GM23248 (cell line): ENCODE data around the gene CLDN10. TPM values are rescaled to one million over a fixed set of nuclear protein-coding genes. Genes with fewer than 3 reads are reported as not detected.

ENCODE experiments used
- DNase-seq: peaks from one replicate; pipeline ENCODE4 v3.0.0-alpha.2; 2015
- H2AFZ ChIP-seq: fragments of 200-600 bp; sonication (generic); 2 replicates; pipeline ENCODE4 v1.6.1; 2016; ENCODE audit warnings: antibody characterized with exemption
- H3F3A ChIP-seq: fragments of 200-600 bp; sonication (generic); 2 replicates; pipeline ENCODE4 v1.6.1; 2016; ENCODE audit warnings: mild to moderate bottlenecking, antibody characterized with exemption, mixed run types; ENCODE audit not compliant: insufficient read depth
- H3K27ac ChIP-seq: fragments of 200-600 bp; sonication (generic); 2 replicates; pipeline ENCODE4 v1.5.1; 2016; ENCODE audit warnings: mild to moderate bottlenecking
- H3K27me3 ChIP-seq: fragments of 200-600 bp; sonication (generic); replicated peaks from 2 replicates; pipeline ENCODE4 v1.6.1; 2016; ENCODE audit warnings: mild to moderate bottlenecking; ENCODE audit not compliant: insufficient read depth
- H3K36me3 ChIP-seq: fragments of 200-600 bp; sonication (generic); 2 replicates; pipeline ENCODE4 v1.6.1; 2016; ENCODE audit warnings: low read depth, mild to moderate bottlenecking
- H3K4me1 ChIP-seq: fragments of 200-600 bp; sonication (generic); 2 replicates; pipeline ENCODE4 v1.6.1; 2016; ENCODE audit warnings: mild to moderate bottlenecking; ENCODE audit not compliant: insufficient read depth
- H3K4me2 ChIP-seq: fragments of 200-600 bp; sonication (generic); one replicate; pipeline ENCODE4 v1.6.1; 2016; ENCODE audit warnings: mild to moderate bottlenecking; ENCODE audit not compliant: unreplicated experiment
- H3K4me3 ChIP-seq: fragments of 200-600 bp; sonication (generic); 2 replicates; pipeline ENCODE4 v1.5.1; 2016; ENCODE audit warnings: mild to moderate bottlenecking
- H3K79me2 ChIP-seq: fragments of 200-600 bp; sonication (generic); 2 replicates; pipeline ENCODE4 v1.6.1; 2016; ENCODE audit warnings: mild to moderate bottlenecking; ENCODE audit not compliant: insufficient read depth
- H3K9ac ChIP-seq: fragments of 200-600 bp; sonication (generic); 2 replicates; pipeline ENCODE4 v1.6.1; 2016; ENCODE audit warnings: mild to moderate bottlenecking
- H3K9me2 ChIP-seq: fragments of 200-600 bp; sonication (generic); 2 replicates; pipeline ENCODE4 v1.6.1; 2016; ENCODE audit warnings: mixed run types, mild to moderate bottlenecking, moderate library complexity; ENCODE audit not compliant: insufficient read depth
- H3K9me3 ChIP-seq: fragments of 200-600 bp; sonication (generic); one replicate; pipeline ENCODE4 v1.6.1; 2017; ENCODE audit warnings: low read depth
- H4K20me1 ChIP-seq: fragments of 200-600 bp; sonication (generic); 2 replicates; pipeline ENCODE4 v1.6.0; 2016; ENCODE audit not compliant: insufficient read depth
- EZH2 ChIP-seq: fragments of 200-600 bp; sonication (generic); IDR thresholded peaks from 2 replicates; pipeline ENCODE4 v1.6.1; 2018; ENCODE audit warnings: antibody characterized with exemption, mild to moderate bottlenecking; ENCODE audit not compliant: insufficient read depth, poor library complexity, severe bottlenecking
- EZH2phosphoT487 ChIP-seq: fragments of 200-600 bp; sonication (generic); IDR thresholded peaks from 2 replicates; pipeline ENCODE4 v1.6.1; 2018; ENCODE audit warnings: antibody characterized with exemption, moderate library complexity, mild to moderate bottlenecking, low read depth; ENCODE audit not compliant: insufficient read depth
- WGBS, 2 experiments: methylation state at CpG; one replicate each; pipeline ENCODE4 v1.1.6; 2015 to 2017; ENCODE audit warnings: low lambda C conversion rate in 2 of 2, low coverage in 1 of 2; ENCODE audit errors: missing lambda C conversion rate in 2 of 2; 5-methylcytosine and 5-hydroxymethylcytosine counted together
- in situ Hi-C: fragments of 300-500 bp; cut with MboI; formaldehyde crosslinking; loops from 2 replicates; pipeline ENCODE4 v1.15.0; 2020
- polyA plus RNA-seq: library from polyadenylated mRNA; unstranded; fragments of >200 nt; fragmentation: Nextera tagmentation; extraction: Ambion mirVana; gene quantifications from 2 replicates; pipeline ENCODE4 v1.2.1, GENCODE V29; 2016
- total RNA-seq: library from RNA; depleted of rRNA; stranded (reverse); fragments of >200 nt; shearing (Covaris generic); gene quantifications from 2 replicates; pipeline ENCODE4 v1.2.3, GENCODE V29; 2014

CLDN10 gene
- total and polyA plus RNA-seq, 2 experiments from 2014 or later: 0.20 TPM; not detected in 1

- Histone ChIP-seq H3K9me3 (no peaks in the 10 kb centered on the region), H3K9me2 (no peaks in the 10 kb centered on the region), H4K20me1 (no peaks in the 10 kb centered on the region), H3K27me3 (no peaks in the 10 kb centered on the region), H3K9ac (no peak overlapping the region), H3K4me3 (no peak overlapping the region), H3K4me1 (no peaks in the 10 kb centered on the region), H2AFZ (no peak overlapping the region), H3K27ac (no peak overlapping the region), H3K79me2 (no peaks in the 10 kb centered on the region), H3F3A (no peaks in the 10 kb centered on the region), H3K36me3 (peaks cover 48% of the 10 kb centered on the region), H3K4me2 (no peak overlapping the region)
- in situ Hi-C loops: loop anchor here (25.0 kb wide), 1 partner anchor 217 kb away; no protein-coding TSS in a partner anchor
- no peak for TF ChIP-seq EZH2phosphoT487
- TF ChIP-seq EZH2: no peak
- no peak for DNase-seq
- WGBS, 2 experiments: 60 to 69% methylated on average over 2 of the region's 2 CpGs
Observed at GRCh38 chr13:95620030-95620824, 67.7 kb downstream of the CLDN10 start.

DNA sequence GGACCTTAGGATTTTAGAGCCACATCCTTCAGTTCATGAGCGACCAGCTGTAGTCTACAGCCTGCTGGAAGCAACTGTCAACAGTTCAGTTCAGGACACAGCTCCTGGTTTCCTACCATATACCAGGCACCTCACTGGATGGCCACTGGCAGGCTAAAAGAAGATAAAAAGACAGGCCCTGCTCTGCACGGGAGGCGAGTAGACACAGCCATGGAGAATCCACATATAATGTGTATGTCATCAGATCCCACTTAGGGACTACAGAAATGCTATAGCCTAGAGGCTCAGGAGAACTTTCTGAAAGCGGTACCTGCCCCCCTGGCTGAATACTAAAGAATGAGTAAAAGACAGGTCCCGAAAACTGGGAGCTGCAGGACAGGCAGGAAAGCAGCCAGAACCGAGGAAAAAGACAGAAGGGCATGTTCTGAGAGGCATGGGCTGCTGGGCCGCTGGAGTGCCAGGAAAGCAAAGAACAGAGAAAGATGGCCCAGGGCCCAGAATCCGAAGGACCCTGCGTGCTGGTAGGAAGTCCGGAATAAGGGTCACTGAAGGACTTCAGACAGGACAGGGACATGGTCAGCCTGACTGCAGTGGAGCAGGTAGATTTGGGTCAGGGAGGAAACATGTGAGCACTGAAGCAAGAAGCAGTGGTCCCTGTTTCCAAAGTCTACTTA, 68.4 kb downstream of the CLDN10 start:
- no peak for DNase-seq
- no peaks in the 10 kb centered on the region for H3F3A ChIP-seq
- no peaks in the 10 kb centered on the region for H4K20me1 ChIP-seq
- H3K9ac ChIP-seq: no peak overlapping the region
- peaks cover 53% of the 10 kb centered on the region for H3K36me3 ChIP-seq
- H3K79me2 ChIP-seq: no peaks in the 10 kb centered on the region
- no peak overlapping the region for H3K4me2 ChIP-seq
- no peaks in the 10 kb centered on the region for H3K27me3 ChIP-seq
- no peak overlapping the region for H2AFZ ChIP-seq
- no peaks in the 10 kb centered on the region for H3K4me1 ChIP-seq
- H3K4me3 ChIP-seq: no peak overlapping the region
- WGBS, 2 experiments: 80 to 85% methylated on average over 10 of the region's 10 CpGs
- H3K9me2 ChIP-seq: no peaks in the 10 kb centered on the region
- TF ChIP-seq EZH2phosphoT487 (no peak), EZH2 (no peak)
- no peaks in the 10 kb centered on the region for H3K9me3 ChIP-seq
- H3K27ac ChIP-seq: no peak overlapping the region
- in situ Hi-C loops: loop anchor here (25.0 kb wide), 1 partner anchor 216 kb away; no protein-coding TSS in a partner anchor

DNA sequence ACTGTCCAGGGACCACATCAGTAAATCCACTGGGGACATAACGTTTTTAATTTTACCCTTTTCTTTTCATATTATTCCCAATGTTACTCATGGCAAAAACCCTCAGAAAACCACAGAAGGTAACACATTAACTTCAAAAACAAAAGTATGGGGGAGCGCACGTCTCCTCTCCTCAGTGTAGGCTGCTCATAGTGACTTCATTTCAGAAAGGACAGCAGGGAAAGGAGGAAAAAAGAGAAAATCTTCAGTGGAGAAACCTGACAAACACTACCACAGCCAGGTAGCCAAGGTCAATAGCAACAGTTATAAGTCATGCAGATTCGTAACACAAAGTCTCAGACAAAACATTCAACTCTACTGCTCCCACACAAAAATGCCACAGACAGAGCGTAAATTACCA, 70.6 kb downstream of the CLDN10 start:
- in situ Hi-C loops: loop anchor here (25.0 kb wide), 1 partner anchor 214 kb away; no protein-coding TSS in a partner anchor
- WGBS, 2 experiments: 41 to 44% methylated on average over 5 of the region's 5 CpGs

GRCh38 chr13:95624020-95624419, 71.5 kb downstream of the CLDN10 start:
- peaks cover 61% of the 10 kb centered on the region for H3K36me3 ChIP-seq
- peaks cover 10% of the 10 kb centered on the region for H3K79me2 ChIP-seq
- in situ Hi-C loops: loop anchor here (25.0 kb wide), 1 partner anchor 213 kb away; no protein-coding TSS in a partner anchor

More for the DNA sequence above, 70.6 kb downstream of the CLDN10 start:
- no peak overlapping the region for H3K4me3 ChIP-seq
- H3K27me3 ChIP-seq: no peaks in the 10 kb centered on the region
- H3K79me2 ChIP-seq: peaks cover 10% of the 10 kb centered on the region
- no peak for TF ChIP-seq EZH2
- no peak for TF ChIP-seq EZH2phosphoT487
- peaks cover 9% of the 10 kb centered on the region; the same call in 1 of the 2 replicates for H3F3A ChIP-seq
- H3K27ac ChIP-seq: no peak overlapping the region
- no peak for DNase-seq
- H3K9me3 ChIP-seq: no peaks in the 10 kb centered on the region
- no peak overlapping the region for H3K4me2 ChIP-seq
- no peak overlapping the region for H3K9ac ChIP-seq
- H3K9me2 ChIP-seq: no peaks in the 10 kb centered on the region
- no peak overlapping the region for H2AFZ ChIP-seq
- peaks cover 59% of the 10 kb centered on the region for H3K36me3 ChIP-seq
- H3K4me1 ChIP-seq: peaks cover 12% of the 10 kb centered on the region
- no peaks in the 10 kb centered on the region for H4K20me1 ChIP-seq

More at GRCh38 chr13:95624020-95624419, 71.5 kb downstream of the CLDN10 start:
- H3K9me3 ChIP-seq: no peaks in the 10 kb centered on the region
- H3K4me2 ChIP-seq: no peak overlapping the region
- no peak overlapping the region for H3K27ac ChIP-seq
- TF ChIP-seq EZH2phosphoT487 (no peak), EZH2 (no peak)
- H3K9me2 ChIP-seq: no peaks in the 10 kb centered on the region
- peaks cover 14% of the 10 kb centered on the region; the same call in 1 of the 2 replicates for H3F3A ChIP-seq
- 31 to 39% methylated on average over 5 of the region's 5 CpGs for WGBS, 2 experiments
- H3K27me3 ChIP-seq: no peaks in the 10 kb centered on the region
- no peak overlapping the region for H2AFZ ChIP-seq
- H4K20me1 ChIP-seq: no peaks in the 10 kb centered on the region
- H3K4me1 ChIP-seq: peaks cover 12% of the 10 kb centered on the region
- no peak overlapping the region for H3K4me3 ChIP-seq
- DNase-seq: peak; percentile 73
- H3K9ac ChIP-seq: no peak overlapping the region
